Measurements from ENCODE around the gene ADGRG1. TPM values are rescaled to one million over a fixed set of nuclear protein-coding genes. Genes with fewer than 3 reads are reported as not detected.

The ADGRG1 gene
- total and polyA plus RNA-seq, 2 experiments from 2014 or later: 45.9 to 58.0 TPM

- Histone ChIP-seq H3K9me2 (replicated peaks; ENCODE audit: insufficient read depth) (no peaks in the 10 kb centered on the region), H3K36me3 (replicated peaks; ENCODE audit: insufficient read depth, low read depth) (no peaks in the 10 kb centered on the region), H3K9me3 (ENCODE audit: low read depth) (no peaks in the 10 kb centered on the region), H3K79me2 (peaks cover 33% of the 10 kb centered on the region), H3K4me2 (peak overlapping the region; percentile 63), H3K27me3 (no peaks in the 10 kb centered on the region), H3K27ac (peak overlapping the region; percentile 92), H4K20me1 (ENCODE audit: insufficient read depth, poor library complexity, severe bottlenecking) (no peaks in the 10 kb centered on the region), H2AFZ (no peak overlapping the region), H3K4me3 (no peak overlapping the region), H3K4me1 (ENCODE audit: insufficient read depth) (peaks cover 40% of the 10 kb centered on the region)
- DNase-seq (ENCODE audit: low spot score): no peak
- WGBS (ENCODE audit: low lambda C conversion rate, missing lambda C conversion rate): 85% methylated on average over 5 of the region's 5 CpGs
- TF ChIP-seq EZH2phosphoT487 (IDR thresholded peaks at IDR 0.05; ENCODE audit: low read depth, severe bottlenecking, unreplicated experiment) (no peak), EZH2 (IDR thresholded peaks at IDR 0.05; ENCODE audit: borderline replicate concordance) (no peak), CTCF (IDR thresholded peaks at IDR 0.05; ENCODE audit: poor library complexity) (no peak)
These were observed 7.8 kb downstream of the ADGRG1 start for GRCh38 chr16:57636184-57636583.

- H2AFZ ChIP-seq: no peak overlapping the region
- TF ChIP-seq EZH2 (IDR thresholded peaks at IDR 0.05; ENCODE audit: borderline replicate concordance) (no peak), CTCF (IDR thresholded peaks at IDR 0.05; ENCODE audit: poor library complexity) (no peak), EZH2phosphoT487 (IDR thresholded peaks at IDR 0.05; ENCODE audit: low read depth, severe bottlenecking, unreplicated experiment) (no peak)
These were observed 8.6 kb downstream of the ADGRG1 start for GRCh38 chr16:57637020-57637419.

GRCh38 chr16:57637424-57637823, 9.0 kb downstream of the ADGRG1 start:
- no peak for DNase-seq (ENCODE audit: low spot score)
- Histone ChIP-seq H3K27ac (no peak overlapping the region), H3K9me2 (replicated peaks; ENCODE audit: insufficient read depth) (no peaks in the 10 kb centered on the region), H3K79me2 (peaks cover 28% of the 10 kb centered on the region), H3K4me1 (ENCODE audit: insufficient read depth) (peaks cover 40% of the 10 kb centered on the region), H3K27me3 (no peaks in the 10 kb centered on the region), H3K4me3 (no peak overlapping the region), H3K36me3 (replicated peaks; ENCODE audit: insufficient read depth, low read depth) (no peaks in the 10 kb centered on the region), H2AFZ (no peak overlapping the region), H3K9me3 (ENCODE audit: low read depth) (no peaks in the 10 kb centered on the region), H4K20me1 (ENCODE audit: insufficient read depth, poor library complexity, severe bottlenecking) (no peaks in the 10 kb centered on the region), H3K4me2 (no peak overlapping the region)
- 69% methylated on average over 7 of the region's 8 CpGs for WGBS (ENCODE audit: low lambda C conversion rate, missing lambda C conversion rate)
- TF ChIP-seq EZH2phosphoT487 (IDR thresholded peaks at IDR 0.05; ENCODE audit: low read depth, severe bottlenecking, unreplicated experiment): no peak
- no peak for TF ChIP-seq EZH2 (IDR thresholded peaks at IDR 0.05; ENCODE audit: borderline replicate concordance)
- TF ChIP-seq CTCF (IDR thresholded peaks at IDR 0.05; ENCODE audit: poor library complexity): no peak

More at GRCh38 chr16:57637020-57637419, 8.6 kb downstream of the ADGRG1 start:
- Histone ChIP-seq H3K36me3 (replicated peaks; ENCODE audit: insufficient read depth, low read depth) (no peaks in the 10 kb centered on the region), H3K79me2 (peaks cover 31% of the 10 kb centered on the region), H3K4me2 (no peak overlapping the region), H3K9me3 (ENCODE audit: low read depth) (no peaks in the 10 kb centered on the region), H3K27me3 (no peaks in the 10 kb centered on the region), H4K20me1 (ENCODE audit: insufficient read depth, poor library complexity, severe bottlenecking) (no peaks in the 10 kb centered on the region), H3K4me3 (no peak overlapping the region), H3K9me2 (replicated peaks; ENCODE audit: insufficient read depth) (no peaks in the 10 kb centered on the region), H3K27ac (no peak overlapping the region), H3K4me1 (ENCODE audit: insufficient read depth) (peaks cover 40% of the 10 kb centered on the region)
- no peak for DNase-seq (ENCODE audit: low spot score)
- 91% methylated on average over 8 of the region's 8 CpGs for WGBS (ENCODE audit: low lambda C conversion rate, missing lambda C conversion rate)

GRCh38 chr16:57637965-57638364, 9.5 kb downstream of the ADGRG1 start:
- Histone ChIP-seq H3K27me3 (no peaks in the 10 kb centered on the region), H3K27ac (no peak overlapping the region), H3K79me2 (peaks cover 27% of the 10 kb centered on the region), H2AFZ (no peak overlapping the region), H3K36me3 (replicated peaks; ENCODE audit: insufficient read depth, low read depth) (no peaks in the 10 kb centered on the region), H3K9me3 (ENCODE audit: low read depth) (no peaks in the 10 kb centered on the region), H3K9me2 (replicated peaks; ENCODE audit: insufficient read depth) (no peaks in the 10 kb centered on the region), H3K4me2 (no peak overlapping the region), H4K20me1 (ENCODE audit: insufficient read depth, poor library complexity, severe bottlenecking) (no peaks in the 10 kb centered on the region), H3K4me3 (no peak overlapping the region), H3K4me1 (ENCODE audit: insufficient read depth) (peaks cover 40% of the 10 kb centered on the region)
- TF ChIP-seq EZH2 (IDR thresholded peaks at IDR 0.05; ENCODE audit: borderline replicate concordance): no peak
- no peak for TF ChIP-seq EZH2phosphoT487 (IDR thresholded peaks at IDR 0.05; ENCODE audit: low read depth, severe bottlenecking, unreplicated experiment)
- TF ChIP-seq CTCF (IDR thresholded peaks at IDR 0.05; ENCODE audit: poor library complexity): no peak
- WGBS (ENCODE audit: low lambda C conversion rate, missing lambda C conversion rate): 89% methylated on average over 6 of the region's 6 CpGs
- DNase-seq (ENCODE audit: low spot score): no peak
